Heart right ventricle (tissue), 16 donors: Measurements from ENCODE around the gene NNT. TPM values are rescaled to one million over a fixed set of nuclear protein-coding genes. Genes with fewer than 3 reads are reported as not detected.
"Not testable (repeated sequence)": the region's sequence is repeated elsewhere in the genome, so short reads cannot be mapped to it uniquely, and the experiment has no call there.

Source experiments
- ATAC-seq, 8 donors: fragments of 200-7000 bp; cut with Tn5 transposase; one replicate each; pipeline ENCODE4 v1.9.1; 2020; ENCODE audit warnings: mild to moderate bottlenecking in 8 of 8, moderate library complexity in 8 of 8, moderate number of reproducible peaks in 1 of 8
- DNase-seq, 2 donors: peaks; one replicate each; pipeline ENCODE4 v3.0.0-alpha.2; 2020
- H3K27ac ChIP-seq, 10 donors: fragments of 200-600 bp; sonication (generic) in 2 of 10; one replicate each; pipeline versions ENCODE4 v1.5.0 to v1.8.0; 2020 to 2022; ENCODE audit warnings: mild to moderate bottlenecking in 3 of 10
- H3K27me3 ChIP-seq, 7 donors: fragments of 200-600 bp; one replicate each; pipeline ENCODE4 v1.8.0; 2021 to 2022; ENCODE audit warnings: mild to moderate bottlenecking in 2 of 7
- H3K36me3 ChIP-seq, 9 donors: fragments of 200-600 bp; sonication (generic) in 1 of 9; one replicate each; pipeline versions ENCODE4 v1.5.0 to v1.8.0; 2020 to 2022; ENCODE audit warnings: mild to moderate bottlenecking in 2 of 9
- H3K4me1 ChIP-seq, 9 donors: fragments of 200-600 bp; sonication (generic) in 1 of 9; one replicate each; pipeline versions ENCODE4 v1.5.0 to v1.8.0; 2020 to 2022; ENCODE audit warnings: mild to moderate bottlenecking in 4 of 9
- H3K4me3 ChIP-seq, 10 donors: fragments of 200-600 bp; sonication (generic) in 2 of 10; one replicate each; pipeline versions ENCODE4 v1.5.0 to v1.8.0; 2020 to 2022; ENCODE audit warnings: mild to moderate bottlenecking in 7 of 10, moderate library complexity in 2 of 10
- H3K9me3 ChIP-seq, 11 donors: fragments of 200-600 bp in 10 of 11; sonication (generic) in 2 of 11; one replicate each; pipeline versions ENCODE4 v1.5.0 to v1.8.0; 2013 to 2022; ENCODE audit warnings: mild to moderate bottlenecking in 2 of 11, control low read depth in 1 of 11, moderate library complexity in 1 of 11
- WGBS, 2 donors: extraction: QIAGEN DNeasy Blood & Tissue Kit; methylation state at CpG; one replicate each; pipeline ENCODE4 v1.1.7; 2013; ENCODE audit warnings: inconsistent platforms in 1 of 2; 5-methylcytosine and 5-hydroxymethylcytosine counted together
- intact Hi-C, 10 donors: fragments of 100-400 bp; cut with DNase I; formaldehyde crosslinking; loops; one replicate each; pipeline versions ENCODE4 v1.11.1 to v1.14.2; 2022
- polyA plus RNA-seq, 2 donors: library from polyadenylated mRNA; stranded (reverse); fragments of 200-250 nt; gene quantifications; one replicate each; pipeline ENCODE4 v1.2.3, GENCODE V29; 2013
- total RNA-seq, 10 donors: library from RNA; stranded (reverse); fragmentation: NEBNext Ultra II Directional in 3 of 10; extraction: Animal tissue kit (Norgen Biotek cat#: 25700) in 3 of 10; gene quantifications; one replicate each; pipeline versions ENCODE4 v1.2.1 to v1.2.4, GENCODE V29; 2021 to 2023
- TF ChIP-seq, protein P1 (sequence below), 9 donors: fragments of 200-600 bp; sonication (generic) in 2 of 9; IDR thresholded peaks; one replicate each; pipeline versions ENCODE4 v1.5.0 to v1.8.0; 2021 to 2022; ENCODE audit warnings: antibody characterized with exemption in 9 of 9, mild to moderate bottlenecking in 5 of 9, moderate library complexity in 1 of 9
- donor health status: Arrhythmogenic right ventricular cardiomyopathy.
- donor health status: ischemic (EF 13 %, LVEDD 7.1; RV severe dilation, severe dysfunction).
- donor health status: healthy with polysubstance abuse.
- donor health status: DM: no; HTN: yes; CAD: no.
- donor health status: DM: no; HTN: no; CAD: no.
- donor health status: ischemic (EF 25% LVEDD 6.9; RV normal size, moderate dysfunction).
- donor health status: ischemic (EF 25% LVEDD 5.7; RV mildly dilated, moderate dysfunction).
- donor health status: healthy.
- donor health status: DM: yes; HTN: yes; CAD: no.
- donor health status: Ischemic cardiomyopathy.
- donor health status: ischemic (EF 35%, LVEDD 5.7; RV mildly dilated, moderate dysfunction).
- donor health status: nonischemic (EF 11% LVEDD 7.7; RV severe dilation, severe dysfunction).
- donor health status: DM: yes; HTN: yes; CAD: no.
- donor health status: PGD.
- donor health status: ischemic (EF 29% LVEDD 5.4; RV normal size, mild dysfunction).
- donor health status: nonischemic (EF 23%, LVEDD 6.1; RV moderate dilation, normal function).

Gene NNT
- total and polyA plus RNA-seq, 12 donors: 40.8 to 731 (median 609) TPM

DNA sequence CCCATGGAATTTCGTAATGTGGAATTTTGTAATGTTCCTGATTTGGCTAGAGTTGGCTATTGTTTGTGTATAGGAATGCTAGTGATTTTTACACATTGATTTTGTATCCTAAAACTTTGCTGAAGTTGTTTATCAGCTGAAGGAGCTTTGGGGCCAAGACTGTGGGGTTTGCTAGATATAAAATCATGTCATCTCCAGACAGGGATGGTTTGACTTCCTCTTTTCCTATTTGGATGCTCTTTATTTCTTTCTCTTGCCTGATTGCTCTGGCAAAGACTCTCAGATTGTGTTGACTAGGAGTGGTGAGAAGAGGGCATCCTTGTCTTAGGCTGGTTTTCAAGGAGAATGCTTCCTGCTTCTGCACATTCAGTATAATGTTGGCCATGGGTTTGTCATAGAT lies 91.0 kb downstream of the NNT start:
- ATAC-seq (no peak), DNase-seq (no peak)
- no peak overlapping the region for H3K27ac ChIP-seq
- H3K27me3 ChIP-seq: no peaks in the 10 kb centered on the region
- peaks cover 0 to 18% (median 6%) of the 10 kb centered on the region in 9 donors for H3K4me1 ChIP-seq
- intact Hi-C loops: no loop called here
- H3K36me3 ChIP-seq: peaks cover 0 to 32% (median 0%) of the 10 kb centered on the region in 9 donors
- no peak overlapping the region for H3K4me3 ChIP-seq
- TF ChIP-seq, protein P1, sequence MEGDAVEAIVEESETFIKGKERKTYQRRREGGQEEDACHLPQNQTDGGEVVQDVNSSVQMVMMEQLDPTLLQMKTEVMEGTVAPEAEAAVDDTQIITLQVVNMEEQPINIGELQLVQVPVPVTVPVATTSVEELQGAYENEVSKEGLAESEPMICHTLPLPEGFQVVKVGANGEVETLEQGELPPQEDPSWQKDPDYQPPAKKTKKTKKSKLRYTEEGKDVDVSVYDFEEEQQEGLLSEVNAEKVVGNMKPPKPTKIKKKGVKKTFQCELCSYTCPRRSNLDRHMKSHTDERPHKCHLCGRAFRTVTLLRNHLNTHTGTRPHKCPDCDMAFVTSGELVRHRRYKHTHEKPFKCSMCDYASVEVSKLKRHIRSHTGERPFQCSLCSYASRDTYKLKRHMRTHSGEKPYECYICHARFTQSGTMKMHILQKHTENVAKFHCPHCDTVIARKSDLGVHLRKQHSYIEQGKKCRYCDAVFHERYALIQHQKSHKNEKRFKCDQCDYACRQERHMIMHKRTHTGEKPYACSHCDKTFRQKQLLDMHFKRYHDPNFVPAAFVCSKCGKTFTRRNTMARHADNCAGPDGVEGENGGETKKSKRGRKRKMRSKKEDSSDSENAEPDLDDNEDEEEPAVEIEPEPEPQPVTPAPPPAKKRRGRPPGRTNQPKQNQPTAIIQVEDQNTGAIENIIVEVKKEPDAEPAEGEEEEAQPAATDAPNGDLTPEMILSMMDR (IDR thresholded peaks at IDR 0.05): no peak
- WGBS, 2 donors: 98 to 100% methylated on average over 1 of the region's 1 CpG
- H3K9me3 ChIP-seq: peaks cover 0 to 11% (median 0%) of the 10 kb centered on the region in 11 donors

DNA sequence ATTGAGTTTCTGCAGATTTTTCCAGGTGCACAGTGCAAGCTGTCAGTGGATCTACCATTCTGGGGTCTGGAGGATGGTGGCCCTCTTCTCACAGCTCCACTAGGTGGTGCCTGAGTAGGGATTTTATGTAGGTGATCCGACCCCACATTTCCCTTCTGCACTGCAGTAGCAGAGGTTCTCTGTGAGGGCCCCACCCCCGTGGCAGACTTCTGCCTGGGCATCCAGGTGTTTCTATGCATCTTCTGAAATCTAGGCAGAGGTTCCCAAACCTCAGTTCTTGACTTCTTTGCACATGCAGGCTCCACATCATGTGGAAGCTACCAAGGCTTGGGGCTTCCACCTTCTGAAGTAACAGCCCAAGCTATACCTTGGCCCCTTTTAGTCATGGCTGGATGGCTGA lies 93.5 kb downstream of the NNT start:
- peaks cover 0 to 11% (median 0%) of the 10 kb centered on the region in 11 donors for H3K9me3 ChIP-seq
- WGBS, 2 donors: 93 to 98% methylated on average over 2 of the region's 2 CpGs
- H3K4me3 ChIP-seq, intact Hi-C loops, DNase-seq, H3K27ac ChIP-seq, H3K27me3 ChIP-seq, ATAC-seq: not testable (repeated sequence)
- peaks cover 0 to 30% (median 0%) of the 10 kb centered on the region in 9 donors for H3K36me3 ChIP-seq
- peaks cover 0 to 38% (median 6%) of the 10 kb centered on the region in 9 donors for H3K4me1 ChIP-seq

DNA sequence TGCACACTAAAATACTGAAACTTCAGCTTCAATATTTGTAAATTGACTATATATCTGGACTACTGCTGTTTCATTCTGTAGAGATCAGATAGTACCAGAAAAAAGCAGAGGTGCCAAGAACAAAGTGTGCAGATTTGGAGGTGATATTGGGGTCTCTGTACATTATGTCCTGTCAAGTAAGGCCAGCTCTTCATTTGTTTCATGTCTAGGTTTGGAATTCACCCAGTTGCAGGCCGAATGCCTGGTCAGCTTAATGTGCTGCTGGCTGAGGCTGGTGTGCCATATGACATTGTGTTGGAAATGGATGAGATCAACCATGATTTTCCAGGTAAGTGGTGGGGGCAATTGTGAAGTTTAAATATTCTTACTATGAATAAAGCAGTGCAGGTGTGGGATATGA lies 96.9 kb downstream of the NNT start:
- TF ChIP-seq, protein P1 (IDR thresholded peaks at IDR 0.05): no peak
- DNase-seq: no peak

DNA sequence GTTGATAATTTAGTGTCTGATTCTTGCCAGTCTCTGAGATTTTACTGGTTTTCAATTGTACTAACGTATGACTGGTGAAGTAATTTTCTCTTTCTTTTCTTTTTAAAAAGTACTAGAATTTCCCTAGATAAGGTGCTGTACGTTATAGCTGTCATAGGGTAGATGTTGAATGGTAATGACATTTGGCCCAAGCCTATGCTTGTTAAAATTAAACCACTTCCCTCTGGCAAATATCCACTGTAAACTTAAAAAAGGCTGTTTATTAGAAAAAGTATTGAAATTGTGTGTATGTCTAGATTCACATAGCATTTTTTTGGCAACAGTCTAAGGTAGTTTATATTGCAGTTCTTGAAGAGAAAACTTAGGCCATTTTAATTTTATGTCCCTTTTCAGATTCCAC lies 97.6 kb downstream of the NNT start:
- peaks cover 0 to 64% (median 3%) of the 10 kb centered on the region in 9 donors for H3K36me3 ChIP-seq
- TF ChIP-seq, protein P1 (IDR thresholded peaks at IDR 0.05): no peak
- ATAC-seq (no peak), DNase-seq (no peak)
- intact Hi-C loops: no loop called here
- no peaks in the 10 kb centered on the region for H3K27me3 ChIP-seq
- H3K27ac ChIP-seq: peak overlapping the region in 3 of 10 donors; percentile 4 to 33 (median 6)
- H3K4me3 ChIP-seq: no peak overlapping the region
- WGBS, 2 donors: 64 to 73% methylated on average over 2 of the region's 2 CpGs
- H3K9me3 ChIP-seq: peaks cover 0 to 5% (median 0%) of the 10 kb centered on the region in 11 donors
- peaks cover 0 to 51% (median 17%) of the 10 kb centered on the region in 9 donors for H3K4me1 ChIP-seq

More for the DNA sequence above, 96.9 kb downstream of the NNT start:
- H3K36me3 ChIP-seq: peaks cover 0 to 60% (median 3%) of the 10 kb centered on the region in 9 donors
- H3K27me3 ChIP-seq: no peaks in the 10 kb centered on the region
- peaks cover 0 to 45% (median 13%) of the 10 kb centered on the region in 9 donors for H3K4me1 ChIP-seq
- peak in 6 of 8 donors; percentile 37 to 88 (median 54) for ATAC-seq
- WGBS, 2 donors: 45 to 51% methylated on average over 1 of the region's 1 CpG
- intact Hi-C loops: no loop called here
- peaks cover 0 to 5% (median 0%) of the 10 kb centered on the region in 11 donors for H3K9me3 ChIP-seq
- no peak overlapping the region for H3K4me3 ChIP-seq
- peak overlapping the region in 2 of 10 donors; percentile 4 to 33 for H3K27ac ChIP-seq

DNA sequence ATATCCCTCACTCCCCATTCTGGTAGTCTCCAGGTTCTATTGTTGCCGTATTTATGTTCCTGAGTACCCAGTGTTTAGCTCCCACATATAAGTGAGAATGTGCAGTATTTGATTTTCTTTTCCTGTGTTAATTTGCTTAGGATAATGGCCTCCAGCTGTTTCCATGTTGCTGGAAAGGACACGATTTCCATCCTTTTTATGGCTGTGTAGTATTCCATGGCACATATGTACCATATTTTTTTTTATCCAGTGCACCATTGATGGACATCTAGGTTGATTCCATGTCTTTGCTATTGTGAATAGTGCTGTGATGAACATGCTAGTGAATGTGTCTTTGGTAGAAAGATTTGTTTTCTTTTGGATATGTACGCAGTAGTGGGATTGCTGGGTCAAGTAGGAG lies 98.2 kb downstream of the NNT start:
- TF ChIP-seq, protein P1 (IDR thresholded peaks at IDR 0.05): no peak
- peaks cover 0 to 54% (median 17%) of the 10 kb centered on the region in 9 donors for H3K4me1 ChIP-seq
- intact Hi-C loops: no loop called here
- peaks cover 0 to 63% (median 3%) of the 10 kb centered on the region in 9 donors for H3K36me3 ChIP-seq
- no peak overlapping the region for H3K4me3 ChIP-seq
- ATAC-seq (no peak), DNase-seq (no peak)
- peaks cover 0 to 5% (median 0%) of the 10 kb centered on the region in 11 donors for H3K9me3 ChIP-seq
- 97% methylated on average over 3 of the region's 3 CpGs for WGBS, 2 donors
- H3K27ac ChIP-seq: peak overlapping the region in 1 of 10 donors; percentile 6
- H3K27me3 ChIP-seq: no peaks in the 10 kb centered on the region
